Dermis microvascular lymphatic vessel endothelial cell (primary cell): Measurements from ENCODE around the gene MAN2A2. TPM values are rescaled to one million over a fixed set of nuclear protein-coding genes. Genes with fewer than 3 reads are reported as not detected.
"Not testable (repeated sequence)": the region's sequence is repeated elsewhere in the genome, so short reads cannot be mapped to it uniquely, and the experiment has no call there.

Experiments
- DNase-seq, 2 donors: peaks; one replicate each; pipeline versions ENCODE4 v3.0.0 to v3.0.0-alpha.2; 2010; ENCODE audit warnings: low read depth in 2 of 2
- total RNA-seq: library from RNA; depleted of rRNA; stranded (reverse); fragments of >200 nt; gene quantifications from 2 replicates; pipeline ENCODE4 v1.2.1, GENCODE V29; 2014

MAN2A2 gene
- total RNA-seq, 1 donor from 2014 or later, result 13.6 TPM

- no peak for DNase-seq
Observed at GRCh38 chr15:90903733-90904536, 833 bp downstream of the MAN2A2 start.

- no peak for DNase-seq
Observed at GRCh38 chr15:90904746-90905145, 1.6 kb downstream of the MAN2A2 start.

- no peak for DNase-seq
Observed at GRCh38 chr15:90905306-90906180, 2.4 kb downstream of the MAN2A2 start.

- no peak for DNase-seq
Observed at GRCh38 chr15:90906181-90906849, 3.2 kb downstream of the MAN2A2 start.

GRCh38 chr15:90907051-90907660, 4.1 kb downstream of the MAN2A2 start:
- DNase-seq, result no peak

GRCh38 chr15:90907838-90908507, 4.9 kb downstream of the MAN2A2 start:
- DNase-seq, result no peak

GRCh38 chr15:90909449-90909848, 6.3 kb downstream of the MAN2A2 start:
- DNase-seq, result not testable (repeated sequence)

DNA sequence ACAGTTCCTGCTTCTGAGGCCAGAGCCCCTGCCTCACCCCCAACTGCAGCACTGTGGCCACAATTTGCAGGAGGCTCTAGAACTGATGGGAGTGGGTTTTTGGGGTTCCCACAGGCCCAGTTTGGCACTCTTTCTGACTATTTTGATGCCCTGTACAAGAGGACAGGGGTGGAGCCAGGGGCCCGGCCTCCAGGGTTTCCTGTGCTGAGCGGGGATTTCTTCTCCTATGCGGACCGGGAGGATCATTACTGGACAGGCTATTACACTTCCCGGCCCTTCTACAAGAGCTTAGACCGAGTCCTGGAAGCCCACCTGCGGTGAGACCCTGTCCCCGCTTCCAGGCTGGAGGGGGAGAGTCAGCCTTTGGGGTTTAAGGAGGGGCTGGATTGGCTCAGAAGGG, 6.9 kb downstream of the MAN2A2 start:
- DNase-seq, result no peak

DNA sequence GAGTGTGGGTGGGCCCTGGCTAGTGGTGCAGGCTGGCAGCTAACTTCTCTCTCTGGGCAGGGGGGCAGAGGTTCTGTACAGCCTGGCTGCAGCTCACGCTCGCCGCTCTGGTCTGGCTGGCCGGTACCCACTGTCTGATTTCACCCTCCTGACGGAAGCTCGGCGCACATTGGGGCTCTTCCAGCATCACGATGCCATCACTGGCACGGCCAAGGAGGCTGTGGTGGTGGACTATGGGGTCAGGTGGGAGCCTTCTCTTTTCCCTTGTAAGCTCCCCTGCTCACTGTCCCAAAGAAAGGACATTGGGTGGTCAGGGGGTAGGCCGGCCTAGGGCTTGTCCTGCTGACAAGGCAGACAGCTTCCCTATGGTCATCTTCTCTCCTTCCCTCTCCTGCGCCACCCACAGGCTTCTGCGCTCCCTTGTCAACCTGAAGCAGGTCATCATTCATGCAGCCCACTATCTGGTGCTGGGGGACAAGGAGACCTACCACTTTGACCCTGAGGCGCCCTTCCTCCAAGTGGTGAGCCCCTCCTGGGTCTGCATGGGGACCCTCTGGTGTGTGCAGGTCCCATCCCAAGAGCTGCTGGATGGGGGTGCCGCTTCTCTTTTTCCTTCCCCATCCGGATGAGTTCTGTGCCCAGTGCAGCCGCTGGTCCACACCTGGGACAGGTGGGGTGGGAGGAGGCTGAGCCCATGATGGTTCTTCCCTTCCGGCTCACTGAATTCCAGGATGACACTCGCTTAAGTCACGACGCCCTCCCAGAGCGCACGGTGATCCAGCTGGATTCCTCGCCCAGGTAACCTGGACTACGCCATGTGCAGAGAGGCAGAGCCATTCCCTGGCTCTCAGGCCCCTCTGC, 7.6 kb downstream of the MAN2A2 start:
- DNase-seq, result no peak

DNA sequence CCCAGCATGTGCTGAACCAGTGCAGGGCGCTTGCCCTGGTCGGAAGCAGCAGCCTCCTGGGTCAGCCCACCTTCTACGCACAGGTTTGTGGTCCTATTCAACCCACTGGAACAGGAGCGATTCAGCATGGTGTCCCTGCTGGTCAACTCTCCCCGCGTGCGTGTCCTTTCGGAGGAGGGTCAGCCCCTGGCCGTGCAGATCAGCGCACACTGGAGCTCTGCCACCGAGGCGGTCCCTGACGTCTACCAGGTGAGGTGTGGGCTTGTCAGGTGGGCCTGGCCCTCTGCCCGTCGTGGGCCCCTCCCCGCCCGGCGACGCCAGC, 8.2 kb downstream of the MAN2A2 start:
- no peak for DNase-seq

DNA sequence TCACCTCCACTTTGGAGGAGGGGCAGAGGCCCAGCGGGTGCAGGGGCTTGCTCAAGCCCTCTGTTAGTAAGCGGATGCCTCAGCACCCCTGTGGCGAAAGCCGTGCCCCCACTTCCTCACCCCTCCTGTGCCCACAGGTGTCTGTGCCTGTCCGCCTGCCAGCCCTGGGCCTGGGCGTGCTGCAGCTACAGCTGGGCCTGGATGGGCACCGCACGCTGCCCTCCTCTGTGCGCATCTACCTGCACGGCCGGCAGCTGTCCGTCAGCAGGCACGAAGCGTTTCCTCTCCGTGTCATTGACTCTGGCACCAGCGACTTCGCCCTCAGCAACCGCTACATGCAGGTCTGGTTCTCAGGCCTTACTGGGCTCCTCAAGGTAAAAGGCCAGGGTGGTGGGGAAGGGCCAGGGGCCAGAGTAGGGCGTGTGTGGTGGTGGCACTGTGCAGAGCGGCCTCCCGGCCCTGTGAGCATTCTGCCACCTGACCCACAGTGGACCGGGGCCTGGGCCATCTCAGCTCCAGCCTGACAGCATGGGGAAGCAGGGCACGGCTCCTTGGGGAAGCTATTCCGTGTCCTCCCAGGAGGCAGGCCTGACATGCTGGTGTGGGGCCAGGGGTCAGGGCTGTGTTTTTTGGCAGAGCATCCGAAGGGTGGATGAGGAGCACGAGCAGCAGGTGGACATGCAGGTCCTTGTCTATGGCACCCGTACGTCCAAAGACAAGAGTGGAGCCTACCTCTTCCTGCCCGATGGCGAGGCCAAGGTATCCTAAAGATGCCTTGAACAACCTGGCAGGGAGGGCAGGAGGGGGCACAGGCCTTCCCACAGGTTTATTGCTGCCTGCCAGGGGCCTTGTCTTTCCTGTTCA, 9.0 kb downstream of the MAN2A2 start:
- DNase-seq, result no peak

DNA sequence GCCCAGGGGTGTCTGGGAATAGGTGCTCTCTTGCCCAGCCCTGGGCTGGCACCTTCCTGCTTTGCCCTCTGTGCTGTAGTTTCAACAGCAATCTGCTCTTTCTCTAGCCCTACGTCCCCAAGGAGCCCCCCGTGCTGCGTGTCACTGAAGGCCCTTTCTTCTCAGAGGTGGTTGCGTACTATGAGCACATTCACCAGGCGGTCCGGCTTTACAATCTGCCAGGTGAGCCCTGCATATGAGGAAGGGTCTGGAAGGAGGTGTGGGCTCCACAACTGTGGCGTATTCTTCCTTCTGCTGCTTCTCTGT, 9.6 kb downstream of the MAN2A2 start:
- DNase-seq, result no peak

DNA sequence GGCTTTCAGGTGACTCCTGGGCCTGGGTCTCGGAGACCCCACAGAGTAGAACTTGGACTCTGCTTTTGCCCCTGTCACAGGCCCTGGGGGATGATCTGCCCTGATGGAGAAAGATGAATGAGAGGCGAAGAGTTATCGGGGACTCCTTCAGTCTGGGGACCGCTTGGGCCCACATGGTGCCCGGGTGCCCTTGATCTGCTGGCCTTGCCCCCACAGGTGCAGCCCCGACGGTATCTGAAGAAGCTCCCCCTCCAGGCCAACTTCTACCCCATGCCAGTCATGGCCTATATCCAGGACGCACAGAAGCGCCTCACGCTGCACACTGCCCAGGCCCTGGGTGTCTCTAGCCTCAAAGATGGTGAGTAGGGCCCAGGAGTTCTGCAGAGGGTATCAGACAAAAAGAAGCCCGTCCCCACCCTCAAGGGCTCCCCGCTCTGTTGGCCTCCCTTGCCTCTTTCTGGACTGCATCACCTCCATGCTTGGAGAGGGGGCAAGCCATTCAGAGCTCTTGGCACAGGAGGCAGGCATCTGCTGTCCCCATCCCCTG, 10.4 kb downstream of the MAN2A2 start:
- DNase-seq, result no peak

GRCh38 chr15:90914305-90915080, 11.4 kb downstream of the MAN2A2 start:
- no peak for DNase-seq

- no peak for DNase-seq
Observed at GRCh38 chr15:90915216-90915807, 12.2 kb downstream of the MAN2A2 start.

- no peak for DNase-seq
Observed at GRCh38 chr15:90915808-90916440, 12.8 kb downstream of the MAN2A2 start.

- DNase-seq, result no peak
Observed at GRCh38 chr15:90916461-90916860, 13.4 kb downstream of the MAN2A2 start.

DNA sequence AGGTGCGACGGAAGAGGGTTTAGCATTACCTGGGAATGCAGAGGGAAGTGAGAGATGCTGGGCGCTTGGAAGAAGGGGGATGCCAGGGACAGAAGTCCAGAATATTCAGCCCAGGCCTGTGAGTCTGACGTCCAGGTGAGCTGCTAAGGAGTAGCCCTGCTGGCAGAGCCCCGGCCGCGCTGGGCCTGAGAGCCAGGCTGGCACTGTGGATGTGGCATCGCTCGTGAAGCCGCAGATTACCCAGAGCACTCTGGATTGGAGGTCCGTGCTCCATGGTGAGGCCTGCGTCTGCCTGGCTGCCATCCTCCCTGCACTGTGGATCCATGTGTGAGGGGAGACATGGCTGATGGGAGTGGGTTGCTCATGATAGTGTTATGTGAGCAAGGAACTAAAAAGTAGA, 14.5 kb downstream of the MAN2A2 start:
- no peak for DNase-seq
